GM12878 (cell line): ENCODE data around the gene SLC39A11. TPM values are rescaled to one million over a fixed set of nuclear protein-coding genes. Genes with fewer than 3 reads are reported as not detected.

Source experiments
- ATAC-seq: fragments of 200-7000 bp; cut with Tn5 transposase; 3 replicates; pipeline ENCODE4 v1.9.1; 2020; ENCODE audit warnings: mild to moderate bottlenecking, moderate library complexity
- BruUV-seq: library from RNA; stranded (reverse); fragments of 400-500 nt; replicated peaks from 2 replicates; lab custom pipeline; 2021; lab: Mats Ljungman, UMichigan
- CTCF ChIA-PET: fragments of 300-600 bp; sonication (Branson Sonifier 250); formaldehyde crosslinking; extraction: SDS; loops from one replicate; lab custom pipeline; 2021; ENCODE audit warnings: inconsistent platforms; lab: Yijun Ruan, JAX
- POLR2A ChIA-PET: fragments of 350-600 bp; formaldehyde crosslinking; extraction: SDS; loops from one replicate; lab custom pipeline; 2021; ENCODE audit warnings: inconsistent platforms; lab: Charles Lee
- RAD21 ChIA-PET: fragments of 300-600 bp; sonication (Branson Sonifier 250); formaldehyde crosslinking; loops from one replicate; lab custom pipeline; 2023; ENCODE audit warnings: antibody characterized with exemption; ENCODE audit not compliant: unreplicated experiment; lab: Charles Lee
- SMC1A ChIA-PET: fragments of 300-600 bp; sonication (Branson Sonifier 250); formaldehyde crosslinking; loops from one replicate; lab custom pipeline; 2023; ENCODE audit not compliant: unreplicated experiment, uncharacterized antibody; lab: Charles Lee
- DNase-seq: peaks from one replicate; pipeline ENCODE4 v3.0.0-alpha.2; 2011; ENCODE audit warnings: low read depth, low spot score
- FAIRE-seq: peaks from 3 replicates; lab custom pipeline; 2011; peaks lifted over from hg19 to GRCh38; lab: Jason Lieb, UNC
- H2AFZ ChIP-seq: 2 replicates; pipeline ENCODE4 v1.6.0; 2011; ENCODE audit warnings: low read depth, low read length, control low read depth; ENCODE audit not compliant: control insufficient read depth
- H3K27ac ChIP-seq: 2 replicates; pipeline ENCODE4 v1.5.1; 2011; ENCODE audit warnings: control low read depth; ENCODE audit not compliant: control insufficient read depth, insufficient read depth
- H3K27me3 ChIP-seq, 2 experiments: replicated peaks in 1 of 2; 2 replicates each; pipeline versions ENCODE4 v1.6.0 to v1.6.1; 2011; ENCODE audit warnings: low read length in 1 of 2; ENCODE audit not compliant: control insufficient read depth in 2 of 2, insufficient read depth in 2 of 2
- H3K36me3 ChIP-seq, 2 experiments: 2 replicates each; pipeline ENCODE4 v1.5.1; 2011; ENCODE audit warnings: low read length in 1 of 2; ENCODE audit not compliant: control insufficient read depth in 2 of 2, insufficient read depth in 2 of 2
- H3K4me1 ChIP-seq: 2 replicates; pipeline ENCODE4 v1.6.1; 2011; ENCODE audit warnings: mild to moderate bottlenecking, low read length, moderate library complexity, mixed read lengths; ENCODE audit not compliant: control insufficient read depth, insufficient read depth
- H3K4me2 ChIP-seq: 2 replicates; pipeline ENCODE4 v1.6.0; 2011; ENCODE audit warnings: control low read depth; ENCODE audit not compliant: control insufficient read depth, insufficient read depth
- H3K4me3 ChIP-seq: fragments of 200-600 bp; sonication (generic); 2 replicates; pipeline ENCODE4 v1.5.1; 2016
- H3K79me2 ChIP-seq: 2 replicates; pipeline ENCODE4 v1.6.0; 2011; ENCODE audit warnings: low read length; ENCODE audit not compliant: control insufficient read depth, insufficient read depth
- H3K9ac ChIP-seq: 2 replicates; pipeline ENCODE4 v1.8.0; 2011; ENCODE audit warnings: low read length, control low read depth, mixed read lengths; ENCODE audit not compliant: control insufficient read depth, insufficient read depth
- H3K9me3 ChIP-seq: replicated peaks from 3 replicates; pipeline ENCODE4 v1.5.1; 2011; ENCODE audit warnings: mild to moderate bottlenecking, low read length; ENCODE audit not compliant: control insufficient read depth, insufficient read depth
- H4K20me1 ChIP-seq: 2 replicates; pipeline ENCODE4 v1.6.0; 2011; ENCODE audit not compliant: control insufficient read depth, insufficient read depth
- ATF7 ChIP-seq: fragments of 450-650 bp; IDR thresholded peaks from 2 replicates; pipeline ENCODE4 v1.6.1; 2016; ENCODE audit warnings: low read depth, mild to moderate bottlenecking
- BCL11A ChIP-seq: IDR thresholded peaks from 2 replicates; pipeline ENCODE4 v1.6.1; 2011; ENCODE audit warnings: low read depth, low read length
- CREB1 ChIP-seq: IDR thresholded peaks from 2 replicates; pipeline ENCODE4 v1.6.1; 2012; ENCODE audit warnings: low read depth, mild to moderate bottlenecking, inconsistent platforms
- EED ChIP-seq: sonication (generic); IDR thresholded peaks from 2 replicates; pipeline ENCODE4 v1.6.1; 2016; ENCODE audit warnings: antibody characterized with exemption, low read depth
- EP300 ChIP-seq, 2 experiments: fragments of 150-350 bp in 1 of 2; IDR thresholded peaks; 2 replicates each; pipeline ENCODE4 v1.6.1; 2011 to 2012; ENCODE audit warnings: low read depth in 2 of 2, low read length in 2 of 2, borderline replicate concordance in 1 of 2, improper control_type of control experiment in 1 of 2, inconsistent platforms in 1 of 2; ENCODE audit not compliant: control insufficient read depth in 1 of 2
- IKZF1 ChIP-seq: fragments of 450-650 bp; conservative IDR thresholded peaks from 2 replicates; pipeline ENCODE4 v1.6.1; 2017; ENCODE audit warnings: antibody characterized with exemption, mild to moderate bottlenecking
- IKZF2 ChIP-seq, 2 experiments: fragments of 450-650 bp; IDR thresholded peaks; 2 replicates each; pipeline ENCODE4 v1.6.1; 2017; ENCODE audit warnings: mild to moderate bottlenecking in 2 of 2, moderate library complexity in 2 of 2
- JUNB ChIP-seq: IDR thresholded peaks from 2 replicates; pipeline ENCODE4 v1.6.1; 2016; ENCODE audit warnings: antibody characterized with exemption, mild to moderate bottlenecking
- MTA2 ChIP-seq: fragments of 450-650 bp; IDR thresholded peaks from 2 replicates; pipeline ENCODE4 v1.6.1; 2016; ENCODE audit warnings: low read depth, mild to moderate bottlenecking, moderate library complexity
- NFIC ChIP-seq: IDR thresholded peaks from 2 replicates; pipeline ENCODE4 v1.6.1; 2012; ENCODE audit warnings: low read depth, mild to moderate bottlenecking, inconsistent platforms, low read length, moderate library complexity
- NFYA ChIP-seq: IDR thresholded peaks from 2 replicates; pipeline ENCODE4 v1.6.1; 2011; ENCODE audit warnings: low read depth, mild to moderate bottlenecking, low read length, improper control_type of control experiment, borderline replicate concordance
- RUNX3 ChIP-seq: IDR thresholded peaks from 2 replicates; pipeline ENCODE4 v1.6.1; 2012; ENCODE audit warnings: low read length, inconsistent platforms
- SUZ12 ChIP-seq: fragments of 200-600 bp; sonication (generic); IDR thresholded peaks from one replicate; pipeline ENCODE4 v1.6.1; 2018; ENCODE audit warnings: antibody characterized with exemption, mild to moderate bottlenecking; ENCODE audit not compliant: unreplicated experiment
- ZNF622 ChIP-seq: fragments of 450-650 bp; IDR thresholded peaks from 2 replicates; pipeline ENCODE4 v1.6.1; 2017; ENCODE audit warnings: mild to moderate bottlenecking, inconsistent platforms
- WGBS: methylation state at CpG from one replicate; pipeline ENCODE4 v1.1.6; 2016; ENCODE audit warnings: low lambda C conversion rate; ENCODE audit not compliant: insufficient replicate concordance, insufficient coverage; ENCODE audit errors: missing lambda C conversion rate; 5-methylcytosine and 5-hydroxymethylcytosine counted together
- in situ Hi-C: fragments of 300-500 bp; cut with MboI; formaldehyde crosslinking; loops from 9 replicates; pipeline ENCODE4 v1.14.3; 2018; ENCODE audit warnings: mixed read lengths
- intact Hi-C: fragments of 100-400 bp; cut with micrococcal nuclease; formaldehyde crosslinking; loops from one replicate; pipeline ENCODE4 v1.14.2; 2022; ENCODE audit not compliant: unreplicated experiment
- polyA plus RNA-seq, 11 experiments: library from polyadenylated mRNA; depleted of rRNA in 4 of 11; unstranded in 6 of 11; stranded (reverse) in 5 of 11; fragments of >200 nt; fragmentation: Nextera tagmentation in 4 of 11; fragmentation: Illumina TruSeq in 1 of 11; extraction: Ambion mirVana in 4 of 11; extraction: Trizol in 1 of 11; gene quantifications; 1 replicate in 1 of 11; 2 replicates in 10 of 11; pipeline versions ENCODE4 v1.2.1 to v1.2.3, GENCODE V29; 2011 to 2016; ENCODE audit warnings: inconsistent platforms in 2 of 11, missing spikeins in 2 of 11, low read depth in 1 of 11
- total RNA-seq, 4 experiments: library from RNA; depleted of rRNA in 3 of 4; stranded (reverse); fragments of >200 nt in 3 of 4; fragmentation: Illumina TruSeq in 1 of 4; extraction: Trizol in 1 of 4; gene quantifications; 2 replicates each; pipeline versions ENCODE4 v1.2.1 to v1.2.3, GENCODE V29; 2013 to 2021

The SLC39A11 gene
- total and polyA plus RNA-seq, 10 of the 15 experiments (the other 5 are each of a cell fraction or from before 2014, with no cell fraction given): 8.6 to 23.8 (median 14.0) TPM

GRCh38 chr17:72865954-72866353, 226.5 kb downstream of the SLC39A11 start:
- no peak for DNase-seq
- in situ Hi-C loops (no loop called here), intact Hi-C loops (no loop called here)
- BruUV-seq: no TSS peak
- Histone ChIP-seq H3K4me3 (no peak overlapping the region), H3K27me3 (no peaks in the 10 kb centered on the region), H3K4me2 (no peak overlapping the region), H3K36me3 (no peaks in the 10 kb centered on the region), H3K79me2 (no peaks in the 10 kb centered on the region), H2AFZ (no peak overlapping the region), H3K4me1 (peaks cover 6% of the 10 kb centered on the region), H3K9me3 (no peaks in the 10 kb centered on the region), H3K27ac (no peak overlapping the region), H4K20me1 (no peaks in the 10 kb centered on the region), H3K9ac (no peak overlapping the region)
- TF ChIP-seq SUZ12 (no peak), EED (no peak)
- CTCF ChIA-PET: interaction anchor here (0.6 to 1.2 kb wide), 4 partner anchors 66 to 309 kb away, joined by 3 to 4 read pairs (median 4); no protein-coding TSS in a partner anchor
- SMC1A ChIA-PET: interaction anchor here (0.5 to 2.2 kb wide), 4 partner anchors 14 to 142 kb away, joined by 3 to 7 read pairs (median 4); no protein-coding TSS in a partner anchor
- RAD21 ChIA-PET: interaction anchor here (0.6 kb wide), 1 partner anchor 590 kb away, joined by 3 read pairs; no protein-coding TSS in a partner anchor
- no peak for ATAC-seq
- WGBS: 89% methylated on average over 8 of the region's 8 CpGs
- POLR2A ChIA-PET: interaction anchor here (0.7 kb wide), 1 partner anchor 70 kb away, joined by 6 read pairs; no protein-coding TSS in a partner anchor
- FAIRE-seq: no peak

GRCh38 chr17:72863526-72864211, 228.8 kb downstream of the SLC39A11 start:
- Histone ChIP-seq H3K4me2 (peak overlapping the region; percentile 60), H3K4me1 (peaks cover 6% of the 10 kb centered on the region), H3K27ac (no peak overlapping the region), H3K27me3 (no peaks in the 10 kb centered on the region), H3K4me3 (no peak overlapping the region), H3K79me2 (no peaks in the 10 kb centered on the region), H2AFZ (no peak overlapping the region), H3K9ac (no peak overlapping the region), H3K36me3 (no peaks in the 10 kb centered on the region), H4K20me1 (no peaks in the 10 kb centered on the region), H3K9me3 (no peaks in the 10 kb centered on the region; the same call in 2 of the 3 replicates)
- DNase-seq (peak; percentile 12), FAIRE-seq (no peak), ATAC-seq (peak; percentile 94)
- POLR2A ChIA-PET: no interaction called here
- CTCF ChIA-PET: interaction anchor here (0.7 to 1.2 kb wide), 3 partner anchors 60 to 307 kb away, joined by 3 to 4 read pairs (median 4); no protein-coding TSS in a partner anchor
- SMC1A ChIA-PET: interaction anchor here (1.3 to 1.5 kb wide), 2 partner anchors 68 to 136 kb away, joined by 3 to 4 read pairs; no protein-coding TSS in a partner anchor
- intact Hi-C loops (no loop called here), in situ Hi-C loops (no loop called here)
- WGBS: 25% methylated on average over 11 of the region's 11 CpGs
- RAD21 ChIA-PET: no interaction called here
- BruUV-seq: no TSS peak
- TF ChIP-seq IKZF2 (IDR thresholded peaks at IDR 0.05) (peak in 1 of 2 experiments; percentile 35; a peak in 2 of 4 replicates), NFYA (no peak), NFIC (no peak), ATF7 (0 out of 2 replicates have a peak, but pooled peaks have one; percentile 23), JUNB (0 out of 2 replicates have a peak, but pooled peaks have one; percentile 43), CREB1 (0 out of 2 replicates have a peak, but pooled peaks have one; percentile 32), ZNF622 (no peak), RUNX3 (peak; percentile 62), MTA2 (peak; percentile 39; the same call in 1 of the 2 replicates), EP300 (IDR thresholded peaks at IDR 0.05; ENCODE audit: borderline replicate concordance in 1 of 2, control insufficient read depth in 1 of 2, low read depth in 2 of 2, low read length in 2 of 2) (0 out of 4 replicates have a peak, but pooled peaks of 1 of the 2 experiments have one; percentile 20), IKZF1 (0 out of 2 replicates have a peak, but pooled peaks have one; percentile 29), BCL11A (0 out of 2 replicates have a peak, but pooled peaks have one; percentile 17)
